Loucy (cell line): ENCODE data around the gene BAZ1A.

Source experiments
- H2AFZ ChIP-seq: fragments of 200-600 bp; sonication (generic); 2 replicates; pipeline ENCODE4 v1.6.0; 2016; ENCODE audit warnings: antibody characterized with exemption, mild to moderate bottlenecking, low read length, moderate library complexity
- H3F3A ChIP-seq: fragments of 200-600 bp; 2 replicates; pipeline ENCODE4 v1.6.0; 2016; ENCODE audit warnings: antibody characterized with exemption, low read depth, mild to moderate bottlenecking
- H3K27me3 ChIP-seq: fragments of 200-600 bp; sonication (generic); 2 replicates; pipeline ENCODE4 v1.6.1; 2014; ENCODE audit warnings: low read length, mild to moderate bottlenecking; ENCODE audit not compliant: insufficient read depth, poor library complexity, severe bottlenecking
- H3K36me3 ChIP-seq: fragments of 200-600 bp; sonication (generic); 2 replicates; pipeline ENCODE4 v1.6.1; 2016; ENCODE audit warnings: low read length; ENCODE audit not compliant: insufficient read depth
- H3K4me1 ChIP-seq: fragments of 200-600 bp; sonication (generic); 2 replicates; pipeline ENCODE4 v1.5.1; 2014; ENCODE audit warnings: low read length, mild to moderate bottlenecking; ENCODE audit not compliant: insufficient read depth, poor library complexity, severe bottlenecking
- H3K4me2 ChIP-seq: fragments of 200-600 bp; sonication (generic); 2 replicates; pipeline ENCODE4 v1.6.0; 2014; ENCODE audit warnings: antibody characterized with exemption, low read length, low read depth, mild to moderate bottlenecking; ENCODE audit not compliant: poor library complexity, severe bottlenecking
- H3K4me3 ChIP-seq: fragments of 200-600 bp; sonication (generic); 2 replicates; pipeline ENCODE4 v1.5.1; 2014; ENCODE audit warnings: low read length, mild to moderate bottlenecking, mixed read lengths; ENCODE audit not compliant: poor library complexity, severe bottlenecking
- H3K79me2 ChIP-seq: fragments of 200-600 bp; sonication (generic); 2 replicates; pipeline ENCODE4 v1.6.1; 2014; ENCODE audit warnings: low read length; ENCODE audit not compliant: insufficient read depth
- H3K9ac ChIP-seq: fragments of 200-600 bp; sonication (generic); 2 replicates; pipeline ENCODE4 v1.6.0; 2014; ENCODE audit warnings: mild to moderate bottlenecking, low read depth, low read length, moderate library complexity; ENCODE audit not compliant: poor library complexity, severe bottlenecking
- H3K9me2 ChIP-seq: fragments of 200-600 bp; sonication (generic); replicated peaks from 2 replicates; pipeline ENCODE4 v1.6.1; 2016; ENCODE audit warnings: low read depth, low read length, mixed read lengths
- H3K9me3 ChIP-seq: fragments of 200-600 bp; sonication (generic); 2 replicates; pipeline ENCODE4 v1.6.1; 2014; ENCODE audit warnings: mild to moderate bottlenecking, antibody characterized with exemption, low read length, low read depth; ENCODE audit not compliant: insufficient read depth
- H4K20me1 ChIP-seq: fragments of 200-600 bp; sonication (generic); 2 replicates; pipeline ENCODE4 v1.6.0; 2014; ENCODE audit warnings: antibody characterized with exemption, low read length, mild to moderate bottlenecking; ENCODE audit not compliant: insufficient read depth, poor library complexity, severe bottlenecking
- CTCF ChIP-seq: fragments of 200-600 bp; sonication (generic); conservative IDR thresholded peaks from 2 replicates; pipeline ENCODE4 v1.5.1; 2014; ENCODE audit warnings: mild to moderate bottlenecking, antibody characterized with exemption, low read length
- EZH2phosphoT487 ChIP-seq: fragments of 200-600 bp; IDR thresholded peaks from 2 replicates; pipeline ENCODE4 v1.6.1; 2018; ENCODE audit warnings: antibody characterized with exemption, mild to moderate bottlenecking, moderate library complexity, borderline replicate concordance

The BAZ1A gene

DNA sequence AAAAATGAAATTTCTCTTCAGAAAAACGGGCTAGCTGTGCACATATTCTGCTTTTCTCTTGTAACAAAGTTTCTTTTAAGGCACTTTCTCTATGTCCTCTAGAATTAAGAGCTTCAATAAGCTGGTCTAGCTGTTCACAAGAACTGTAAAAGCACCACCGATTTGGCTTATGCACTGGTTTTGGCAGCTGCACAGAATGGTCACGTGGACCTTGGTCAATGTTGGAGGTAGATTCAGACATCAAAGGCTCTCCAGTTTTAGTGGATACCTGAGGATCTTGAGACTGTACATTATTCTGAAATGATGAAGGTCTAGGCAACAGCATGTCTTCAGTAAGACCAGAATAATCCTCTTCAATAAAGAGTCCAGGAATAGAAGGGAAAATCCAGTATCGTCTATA is 99.2 kb downstream of the BAZ1A start:
- H3K9me3 ChIP-seq = no peaks in the 10 kb centered on the region
- no peak for TF ChIP-seq EZH2phosphoT487
- no peak for TF ChIP-seq CTCF

DNA sequence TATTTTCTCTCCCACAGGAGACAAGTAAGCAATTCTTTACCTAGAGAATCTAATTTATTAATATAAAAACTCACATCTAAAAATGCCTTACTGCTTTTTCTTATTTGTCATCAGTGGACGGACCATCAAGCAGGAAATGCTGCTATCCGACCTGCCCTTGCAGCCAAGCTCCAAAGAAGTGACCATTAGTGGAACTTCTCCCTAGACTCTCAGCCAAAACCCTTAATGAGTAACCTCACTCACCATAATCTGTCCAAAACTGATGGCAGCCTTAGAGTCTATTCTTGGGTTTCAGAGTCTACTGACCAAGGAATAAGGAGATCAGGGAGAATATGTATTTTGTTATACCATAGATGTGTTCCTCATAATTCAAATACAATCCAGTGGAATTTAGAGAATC is 99.8 kb downstream of the BAZ1A start:
- Histone ChIP-seq H3K9ac (no peak overlapping the region), H3K4me1 (no peaks in the 10 kb centered on the region), H3K9me3 (no peaks in the 10 kb centered on the region), H3K79me2 (no peaks in the 10 kb centered on the region), H3K4me2 (no peak overlapping the region), H3F3A (no peaks in the 10 kb centered on the region), H4K20me1 (no peaks in the 10 kb centered on the region), H3K36me3 (peaks cover 51% of the 10 kb centered on the region), H2AFZ (no peak overlapping the region), H3K4me3 (no peak overlapping the region), H3K27me3 (no peaks in the 10 kb centered on the region), H3K9me2 (no peaks in the 10 kb centered on the region)
- TF ChIP-seq EZH2phosphoT487 (no peak), CTCF (no peak)

More for the DNA sequence above, 99.2 kb downstream of the BAZ1A start:
- H2AFZ ChIP-seq = no peak overlapping the region
- no peak overlapping the region for H3K4me3 ChIP-seq
- peaks cover 51% of the 10 kb centered on the region for H3K36me3 ChIP-seq
- no peaks in the 10 kb centered on the region for H3K9me2 ChIP-seq
- H3K79me2 ChIP-seq = no peaks in the 10 kb centered on the region
- H3K9ac ChIP-seq = no peak overlapping the region
- H3K27me3 ChIP-seq = no peaks in the 10 kb centered on the region
- no peaks in the 10 kb centered on the region for H4K20me1 ChIP-seq
- H3F3A ChIP-seq = no peaks in the 10 kb centered on the region
- no peaks in the 10 kb centered on the region for H3K4me1 ChIP-seq
- H3K4me2 ChIP-seq = no peak overlapping the region

DNA sequence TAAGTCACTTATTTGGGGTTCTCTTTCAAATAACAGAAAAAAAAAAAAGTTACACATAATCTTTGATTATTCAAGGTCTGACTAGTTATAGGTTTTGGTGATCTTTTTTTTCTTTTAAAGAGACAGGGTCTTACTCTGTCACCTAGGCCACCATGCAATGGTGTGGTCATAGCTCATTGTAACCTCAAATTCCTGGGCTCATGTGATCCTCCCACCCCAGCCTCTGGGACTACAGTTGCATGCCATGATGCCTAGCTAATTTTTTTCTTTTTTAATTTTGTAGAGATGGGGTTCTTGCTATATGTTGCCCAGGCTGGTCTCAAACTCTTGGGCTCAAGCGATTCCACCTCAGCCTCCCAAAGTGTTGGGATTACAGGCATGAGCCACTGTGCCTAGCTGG is 104.3 kb downstream of the BAZ1A start:
- Histone ChIP-seq H2AFZ (no peak overlapping the region), H3K27me3 (no peaks in the 10 kb centered on the region), H3K4me3 (no peak overlapping the region), H4K20me1 (no peaks in the 10 kb centered on the region), H3K4me2 (no peak overlapping the region), H3K4me1 (no peaks in the 10 kb centered on the region), H3K79me2 (no peaks in the 10 kb centered on the region), H3K36me3 (peaks cover 50% of the 10 kb centered on the region), H3K9me2 (no peaks in the 10 kb centered on the region), H3F3A (no peaks in the 10 kb centered on the region), H3K9ac (no peak overlapping the region), H3K9me3 (no peaks in the 10 kb centered on the region)
- TF ChIP-seq CTCF (no peak), EZH2phosphoT487 (no peak)
